Measurements from ENCODE around the gene NBPF11. TPM values are rescaled to one million over a fixed set of nuclear protein-coding genes. Genes with fewer than 3 reads are reported as not detected.
"Not testable (repeated sequence)": the region's sequence is repeated elsewhere in the genome, so short reads cannot be mapped to it uniquely, and the experiment has no call there.

The NBPF11 gene
- total RNA-seq, 4 donors from 2014 or later = 5.9 to 7.3 (median 6.7) TPM

GRCh38 chr1:148068201-148068600, 83.9 kb downstream of the NBPF11 start:
- no CpG with 5 or more reads among the region's 5 CpGs for WGBS, 2 donors (ENCODE audit: low coverage in 1 of 2)
- H3K27me3 ChIP-seq, ATAC-seq, H3K4me3 ChIP-seq, H3K4me1 ChIP-seq, H3K27ac ChIP-seq, H3K9me3 ChIP-seq, H3K36me3 ChIP-seq: not testable (repeated sequence)

GRCh38 chr1:148060294-148060701, 91.8 kb downstream of the NBPF11 start:
- not testable (repeated sequence) for ATAC-seq, H3K9me3 ChIP-seq, H3K36me3 ChIP-seq, H3K4me1 ChIP-seq, H3K27ac ChIP-seq
- H3K4me3 ChIP-seq = peak overlapping the region in 1 of 2 donors; percentile 42
- WGBS, 2 donors (ENCODE audit: low coverage in 1 of 2) = no CpG with 5 or more reads among the region's 37 CpGs
- H3K27me3 ChIP-seq = peaks cover 18% of the 10 kb centered on the region

GRCh38 chr1:148057384-148057783, 94.7 kb downstream of the NBPF11 start:
- not testable (repeated sequence) for H3K4me1 ChIP-seq, H3K36me3 ChIP-seq, H3K9me3 ChIP-seq, H3K4me3 ChIP-seq, H3K27ac ChIP-seq, ATAC-seq
- WGBS, 2 donors (ENCODE audit: low coverage in 1 of 2) = 67% methylated on average over 1 of the region's 5 CpGs; no CpG with 5 or more reads in 1 of the 2 donors
- H3K27me3 ChIP-seq = peaks cover 22% of the 10 kb centered on the region

Small RNA genes within 50 kb of the gene (small RNA-seq; reads per million reads assigned to genes)
- gene RNA5SP57 = 0 to 0.09 (median 0) reads per million in 4 donors

Other genes starting within 250 kb of the NBPF11 start
- not detected for gene GJA8, start 249.5 kb downstream of the NBPF11 start, total RNA-seq
- gene GPR89B, start 223.9 kb downstream of the NBPF11 start, total RNA-seq = 10 to 100 TPM in 3 of 4 donors, 1 to 10 TPM in 1; 6.0 to 25.8 (median 16.6) TPM